ENCODE measurements around the gene MOSPD3.

MOSPD3 gene

DNA sequence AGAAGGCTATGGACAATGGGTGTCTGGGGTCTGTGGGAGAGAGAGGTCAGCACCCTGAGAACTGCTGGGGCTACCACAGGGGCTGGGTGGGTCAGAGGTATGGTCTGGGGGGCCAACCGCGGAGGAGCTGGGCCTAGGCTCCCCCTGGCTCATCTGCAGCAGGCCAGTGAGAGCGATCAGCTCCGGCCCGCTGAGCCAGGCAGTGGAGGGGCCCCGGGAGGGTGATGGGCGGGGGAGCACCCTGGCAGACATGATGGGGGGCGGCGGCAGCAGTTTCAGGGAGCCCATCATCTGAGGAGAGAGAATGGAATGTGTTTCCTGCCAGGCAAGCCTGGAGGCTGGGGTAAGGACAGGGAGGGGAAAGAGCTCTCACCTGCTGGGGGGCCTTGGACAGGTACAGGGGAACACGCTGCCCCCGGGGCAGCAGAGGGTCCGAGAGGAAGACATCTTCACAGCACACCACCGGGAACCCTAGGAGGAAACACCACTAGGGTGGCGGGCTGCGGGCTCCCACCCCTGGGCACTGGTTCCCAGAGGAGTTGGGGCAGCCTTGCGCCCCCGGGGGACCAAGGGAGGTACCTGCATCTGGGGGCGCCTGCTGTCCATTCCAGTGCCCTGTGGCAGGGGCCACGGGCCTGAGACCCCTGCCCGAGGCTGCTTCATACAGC, 39.9 kb upstream of the MOSPD3 start:
- DNase-seq (ENCODE audit: low spot score), result no peak
- H3K27me3 Mint-ChIP-seq (ENCODE audit: low read depth), result peaks cover 4% of the 10 kb centered on the region
- no peak overlapping the region for H3K4me3 Mint-ChIP-seq
- H3K27ac Mint-ChIP-seq, result no peak overlapping the region
- H3K36me3 Mint-ChIP-seq (ENCODE audit: low read depth), result peaks cover 21% of the 10 kb centered on the region
- no peaks in the 10 kb centered on the region for H3K9me3 Mint-ChIP-seq
- peaks cover 10% of the 10 kb centered on the region for H3K4me1 Mint-ChIP-seq (ENCODE audit: low read depth)

DNA sequence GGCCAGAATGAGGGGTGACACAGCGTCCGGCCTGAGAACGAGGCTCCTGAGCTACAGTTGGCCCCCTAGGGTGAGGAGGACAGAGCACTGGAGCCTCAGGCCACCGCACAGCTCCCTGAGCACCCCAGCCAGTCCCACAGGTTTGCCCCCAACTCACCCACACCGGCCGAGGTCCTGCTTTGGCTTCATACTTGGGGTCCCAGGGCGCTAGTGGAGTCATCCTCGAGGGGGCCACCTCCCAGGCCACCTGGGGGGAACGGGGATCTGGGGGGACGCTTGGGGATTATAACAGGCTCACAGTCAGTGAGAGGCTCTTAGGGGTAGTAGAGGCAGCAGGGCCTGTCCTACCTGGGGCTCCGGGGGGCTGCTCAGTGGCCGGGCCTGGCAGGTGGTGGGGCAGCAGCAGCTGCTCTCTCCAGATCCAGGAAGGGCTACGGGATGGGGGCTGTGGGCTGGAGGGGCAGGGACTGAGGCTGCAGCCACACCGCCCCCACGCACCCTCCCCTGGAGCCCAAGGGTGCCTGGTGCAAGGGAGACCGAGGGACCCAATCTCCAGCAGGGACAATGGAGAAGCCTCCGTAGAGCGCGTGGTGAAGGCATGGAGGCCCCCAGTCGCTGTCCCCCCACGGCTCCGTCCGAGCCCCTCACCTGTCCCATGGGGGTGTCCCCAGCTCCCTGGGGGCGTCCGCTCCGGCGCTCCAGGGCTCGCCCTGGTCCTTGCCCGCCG, 39.2 kb upstream of the MOSPD3 start:
- Mint-ChIP-seq H3K9me3 (no peaks in the 10 kb centered on the region), H3K27me3 (ENCODE audit: low read depth) (peaks cover 4% of the 10 kb centered on the region), H3K27ac (no peak overlapping the region), H3K4me3 (no peak overlapping the region), H3K36me3 (ENCODE audit: low read depth) (peaks cover 27% of the 10 kb centered on the region), H3K4me1 (ENCODE audit: low read depth) (peaks cover 10% of the 10 kb centered on the region)
- DNase-seq (ENCODE audit: low spot score), result no peak

DNA sequence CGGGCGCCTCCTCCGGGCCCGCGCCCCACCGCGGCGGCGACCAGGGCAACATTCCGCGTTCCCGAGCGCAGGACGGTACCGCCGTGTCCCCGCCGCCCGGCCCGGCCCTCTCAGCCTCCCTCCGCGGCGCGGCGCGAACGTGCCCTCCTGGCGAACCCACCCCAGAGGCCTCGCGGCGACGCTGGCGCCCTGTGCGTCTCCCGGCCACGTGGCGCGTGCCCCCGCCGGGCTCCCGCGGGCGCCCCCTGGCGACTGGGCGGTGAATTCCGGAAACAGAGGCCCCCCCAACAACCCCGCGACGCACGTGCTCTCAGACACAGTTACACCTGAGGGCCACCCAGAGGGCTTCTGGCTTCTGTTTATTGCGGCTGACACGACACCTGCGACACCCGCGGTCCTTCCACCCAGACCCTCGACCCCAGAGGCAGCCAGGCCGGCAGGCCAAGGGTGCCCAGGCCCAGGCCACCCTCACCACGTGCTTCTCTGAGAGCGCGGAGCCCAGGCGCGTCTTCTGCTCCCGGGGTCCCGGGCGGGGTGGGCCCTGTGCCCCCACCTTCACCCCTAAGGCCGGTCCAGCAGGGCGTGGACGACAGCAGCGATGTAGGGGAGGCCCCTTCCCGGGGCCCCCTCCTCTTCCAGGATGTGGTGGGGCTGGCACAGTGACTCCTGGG, 38.5 kb upstream of the MOSPD3 start, which contains the start of gene SAP25:
SAP25 (minus strand) TSS at position 210 of the 671 bp plus-strand sequence; CDS start at position 52, 158 bp downstream.
- Mint-ChIP-seq H3K27me3 (ENCODE audit: low read depth) (peaks cover 4% of the 10 kb centered on the region), H3K4me3 (no peak within 1 kb of the TSS), H3K4me1 (ENCODE audit: low read depth) (peaks cover 8% of the 10 kb centered on the region), H3K36me3 (ENCODE audit: low read depth) (peaks cover 33% of the 10 kb centered on the region), H3K27ac (no peak within 1 kb of the TSS), H3K9me3 (no peaks in the 10 kb centered on the region)
- DNase-seq (ENCODE audit: low spot score), result no peak

DNA sequence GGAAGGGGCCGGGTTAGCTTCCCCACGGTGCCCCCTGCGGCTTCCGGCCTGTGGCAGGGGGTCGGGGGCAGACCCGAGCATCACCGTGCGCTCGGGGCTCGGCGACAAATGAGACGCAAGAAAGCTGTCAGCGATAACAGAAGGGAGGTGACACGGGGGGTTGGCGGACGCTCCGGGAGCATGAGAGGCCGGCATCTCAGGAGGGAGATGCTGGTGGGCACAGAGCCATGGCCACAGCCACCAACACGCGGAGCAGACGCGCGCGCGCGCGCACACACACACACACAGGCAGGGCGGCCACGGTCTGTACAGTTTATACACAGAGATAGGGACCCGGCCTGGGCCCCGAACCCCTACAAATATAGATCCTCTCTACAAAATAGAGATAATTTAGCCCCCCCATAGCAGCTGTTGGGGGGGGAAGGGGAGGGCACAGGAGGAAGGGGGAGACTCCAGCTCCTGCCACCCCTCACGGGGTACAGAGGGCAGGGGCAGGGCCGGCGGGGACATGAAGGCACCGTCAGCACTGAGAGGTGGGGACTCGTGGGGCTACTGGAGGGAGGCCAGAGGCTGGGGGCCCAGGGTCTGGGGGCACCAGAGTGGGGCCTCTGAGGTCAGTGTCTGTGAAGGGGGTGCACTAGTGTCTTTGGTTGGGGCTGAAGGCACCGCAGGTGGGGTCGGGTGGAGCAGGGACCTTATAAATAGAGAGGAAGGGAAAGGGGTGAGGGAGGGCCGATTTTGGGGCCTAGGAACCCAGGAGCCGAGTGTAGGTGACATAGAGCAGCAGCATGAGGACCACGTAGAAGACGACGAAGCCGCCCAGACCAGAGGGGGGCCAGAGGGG, 37.8 kb upstream of the MOSPD3 start:
- H3K27ac Mint-ChIP-seq, result no peak overlapping the region

DNA sequence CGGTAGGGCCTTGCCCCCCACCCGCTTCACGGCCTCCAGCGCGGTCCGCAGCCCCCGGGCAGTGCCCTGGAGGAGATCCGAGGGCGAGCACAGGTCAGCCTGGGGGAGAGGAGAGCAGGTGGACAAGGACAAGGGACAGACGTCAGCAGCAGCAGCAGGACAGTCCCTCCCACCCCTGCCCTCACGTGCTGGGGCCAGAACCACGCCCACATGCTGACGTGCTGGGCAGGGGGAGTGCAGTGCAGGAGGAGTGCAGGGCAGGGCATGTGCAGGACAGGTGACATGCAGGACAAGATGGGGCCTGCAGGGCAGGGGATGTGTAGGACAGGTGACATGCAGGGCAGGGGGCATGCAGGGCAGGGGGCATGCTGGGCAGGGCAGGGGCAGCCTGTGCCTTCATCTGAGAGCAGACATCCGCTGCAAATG, 37.1 kb upstream of the MOSPD3 start:
- H3K27me3 Mint-ChIP-seq (ENCODE audit: low read depth), result no peaks in the 10 kb centered on the region
- DNase-seq (ENCODE audit: low spot score), result no peak
- H3K9me3 Mint-ChIP-seq, result no peaks in the 10 kb centered on the region
- H3K27ac Mint-ChIP-seq, result no peak overlapping the region
- peaks cover 37% of the 10 kb centered on the region for H3K36me3 Mint-ChIP-seq (ENCODE audit: low read depth)
- peaks cover 1% of the 10 kb centered on the region for H3K4me1 Mint-ChIP-seq (ENCODE audit: low read depth)
- H3K4me3 Mint-ChIP-seq, result no peak overlapping the region

More for the DNA sequence above, 37.8 kb upstream of the MOSPD3 start:
- peaks cover 35% of the 10 kb centered on the region for H3K36me3 Mint-ChIP-seq (ENCODE audit: low read depth)
- peaks cover 1% of the 10 kb centered on the region for H3K4me1 Mint-ChIP-seq (ENCODE audit: low read depth)
- H3K9me3 Mint-ChIP-seq, result no peaks in the 10 kb centered on the region
- no peak overlapping the region for H3K4me3 Mint-ChIP-seq
- no peak for DNase-seq (ENCODE audit: low spot score)
- H3K27me3 Mint-ChIP-seq (ENCODE audit: low read depth), result no peaks in the 10 kb centered on the region

DNA sequence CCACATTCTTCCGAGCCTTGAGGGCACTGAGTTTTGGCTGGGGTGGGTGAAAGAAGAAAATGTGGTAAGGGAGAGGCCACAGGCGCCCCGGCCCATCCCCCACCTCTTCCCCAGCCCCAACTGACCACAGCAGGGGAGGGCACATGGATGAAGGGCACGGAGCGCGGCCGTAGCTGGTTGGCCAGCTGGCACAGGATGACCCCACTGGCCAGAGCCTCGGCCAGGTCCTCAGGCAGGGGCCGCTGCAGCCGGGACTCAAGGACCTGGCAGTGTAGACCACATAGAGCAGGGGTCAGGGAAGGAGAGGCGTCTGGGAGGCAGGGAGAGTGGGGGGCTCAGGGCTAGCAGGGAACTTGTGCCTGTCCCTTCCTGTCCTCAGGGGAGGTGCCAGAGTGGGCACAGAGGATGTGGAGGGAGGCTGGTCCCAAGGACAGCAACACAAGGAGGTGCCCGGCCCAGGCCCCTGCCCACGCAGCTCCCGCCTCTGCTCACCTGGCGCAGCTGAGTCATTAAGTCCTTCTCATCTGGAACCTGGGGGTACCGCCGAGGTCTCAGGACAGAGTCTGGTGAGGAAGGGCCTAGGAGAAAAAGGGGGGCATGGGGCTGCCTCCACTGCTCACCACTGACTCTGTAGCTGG, 36.5 kb upstream of the MOSPD3 start:
- no peak for DNase-seq (ENCODE audit: low spot score)
- Mint-ChIP-seq H3K36me3 (ENCODE audit: low read depth) (peaks cover 37% of the 10 kb centered on the region), H3K4me1 (ENCODE audit: low read depth) (peaks cover 1% of the 10 kb centered on the region), H3K9me3 (no peaks in the 10 kb centered on the region), H3K27me3 (ENCODE audit: low read depth) (no peaks in the 10 kb centered on the region), H3K4me3 (no peak overlapping the region), H3K27ac (no peak overlapping the region)

DNA sequence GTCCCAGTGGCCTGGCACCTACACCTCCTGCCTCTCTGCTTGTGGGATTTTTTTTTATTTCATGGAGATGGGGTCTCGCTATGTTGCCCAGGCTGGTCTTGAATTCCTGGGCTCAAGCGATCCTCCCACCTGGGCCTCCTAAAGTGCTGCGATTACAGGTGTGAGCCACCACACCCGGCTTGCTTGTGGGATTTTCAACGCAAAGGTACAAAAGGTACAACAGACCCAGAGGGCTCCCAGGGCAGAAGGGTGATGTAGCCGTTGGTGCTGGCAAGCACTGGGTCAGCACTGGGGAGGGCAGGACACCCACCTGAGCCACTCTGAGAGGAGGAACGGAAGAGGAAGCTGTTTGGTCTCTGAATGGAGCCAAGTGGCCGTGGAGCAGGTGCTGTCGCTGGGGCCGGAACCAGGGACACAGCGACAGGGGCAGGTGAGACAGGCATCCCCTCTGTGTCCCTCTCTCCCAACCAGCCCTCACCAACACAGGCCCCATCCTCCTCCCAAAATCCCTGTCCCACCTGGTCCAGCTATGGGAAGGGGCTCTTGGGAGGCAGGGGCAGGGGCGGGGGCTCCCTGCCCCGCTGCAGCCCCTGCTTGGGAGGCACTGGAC, 35.9 kb upstream of the MOSPD3 start:
- Mint-ChIP-seq H3K9me3 (no peaks in the 10 kb centered on the region), H3K4me1 (ENCODE audit: low read depth) (peaks cover 1% of the 10 kb centered on the region), H3K36me3 (ENCODE audit: low read depth) (peaks cover 37% of the 10 kb centered on the region), H3K27ac (no peak overlapping the region), H3K27me3 (ENCODE audit: low read depth) (no peaks in the 10 kb centered on the region), H3K4me3 (no peak overlapping the region)
- DNase-seq (ENCODE audit: low spot score), result no peak

DNA sequence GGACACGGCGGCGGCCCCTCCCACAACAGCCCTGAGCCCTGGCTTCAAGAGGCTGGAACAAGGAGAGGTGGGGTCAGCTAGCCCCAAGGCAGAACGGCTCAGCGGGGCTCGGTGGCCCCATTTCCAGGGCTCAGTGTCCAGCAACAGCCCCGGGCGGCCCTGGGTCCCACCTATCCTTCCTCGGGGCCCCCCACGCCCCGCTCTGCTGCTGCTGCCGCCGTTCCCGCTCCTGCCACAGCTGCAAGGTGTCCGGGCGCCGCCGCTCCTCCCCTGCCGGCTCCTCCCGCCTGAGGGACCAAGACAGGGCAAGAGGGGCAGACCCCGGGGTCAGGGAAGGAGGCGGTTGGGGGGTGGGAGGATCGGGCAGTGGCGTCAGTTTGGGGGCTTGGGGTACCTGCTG, 35.2 kb upstream of the MOSPD3 start:
- H3K27ac Mint-ChIP-seq, result no peak overlapping the region

DNA sequence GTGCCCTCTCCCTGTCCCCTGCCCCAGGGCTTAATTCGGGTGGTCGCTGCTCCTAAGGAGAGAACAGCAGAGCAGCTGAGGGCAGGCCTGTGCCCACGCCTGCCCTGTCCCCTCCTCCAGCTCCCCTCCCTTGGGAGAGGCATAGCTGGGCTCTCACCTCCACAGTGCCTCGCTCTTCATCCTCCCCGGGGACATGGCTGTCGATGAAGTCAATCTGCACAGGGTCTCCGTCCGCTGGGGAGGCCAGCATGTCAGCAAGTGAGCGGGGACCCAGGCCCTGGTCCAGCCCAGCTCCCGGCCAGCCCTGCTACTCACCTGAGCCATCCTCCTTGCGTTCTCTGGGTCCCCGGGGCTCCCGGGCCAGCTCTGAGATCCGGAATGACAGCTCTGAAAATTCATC, 34.8 kb upstream of the MOSPD3 start:
- Mint-ChIP-seq H3K27ac (no peak overlapping the region), H3K4me1 (ENCODE audit: low read depth) (peaks cover 2% of the 10 kb centered on the region), H3K9me3 (no peaks in the 10 kb centered on the region), H3K4me3 (no peak overlapping the region), H3K36me3 (ENCODE audit: low read depth) (peaks cover 40% of the 10 kb centered on the region), H3K27me3 (ENCODE audit: low read depth) (no peaks in the 10 kb centered on the region)
- DNase-seq (ENCODE audit: low spot score), result no peak

More for the DNA sequence above, 35.2 kb upstream of the MOSPD3 start:
- no peak for DNase-seq (ENCODE audit: low spot score)
- no peaks in the 10 kb centered on the region for H3K4me1 Mint-ChIP-seq (ENCODE audit: low read depth)
- peaks cover 40% of the 10 kb centered on the region for H3K36me3 Mint-ChIP-seq (ENCODE audit: low read depth)
- no peak overlapping the region for H3K4me3 Mint-ChIP-seq
- no peaks in the 10 kb centered on the region for H3K9me3 Mint-ChIP-seq
- H3K27me3 Mint-ChIP-seq (ENCODE audit: low read depth), result no peaks in the 10 kb centered on the region

DNA sequence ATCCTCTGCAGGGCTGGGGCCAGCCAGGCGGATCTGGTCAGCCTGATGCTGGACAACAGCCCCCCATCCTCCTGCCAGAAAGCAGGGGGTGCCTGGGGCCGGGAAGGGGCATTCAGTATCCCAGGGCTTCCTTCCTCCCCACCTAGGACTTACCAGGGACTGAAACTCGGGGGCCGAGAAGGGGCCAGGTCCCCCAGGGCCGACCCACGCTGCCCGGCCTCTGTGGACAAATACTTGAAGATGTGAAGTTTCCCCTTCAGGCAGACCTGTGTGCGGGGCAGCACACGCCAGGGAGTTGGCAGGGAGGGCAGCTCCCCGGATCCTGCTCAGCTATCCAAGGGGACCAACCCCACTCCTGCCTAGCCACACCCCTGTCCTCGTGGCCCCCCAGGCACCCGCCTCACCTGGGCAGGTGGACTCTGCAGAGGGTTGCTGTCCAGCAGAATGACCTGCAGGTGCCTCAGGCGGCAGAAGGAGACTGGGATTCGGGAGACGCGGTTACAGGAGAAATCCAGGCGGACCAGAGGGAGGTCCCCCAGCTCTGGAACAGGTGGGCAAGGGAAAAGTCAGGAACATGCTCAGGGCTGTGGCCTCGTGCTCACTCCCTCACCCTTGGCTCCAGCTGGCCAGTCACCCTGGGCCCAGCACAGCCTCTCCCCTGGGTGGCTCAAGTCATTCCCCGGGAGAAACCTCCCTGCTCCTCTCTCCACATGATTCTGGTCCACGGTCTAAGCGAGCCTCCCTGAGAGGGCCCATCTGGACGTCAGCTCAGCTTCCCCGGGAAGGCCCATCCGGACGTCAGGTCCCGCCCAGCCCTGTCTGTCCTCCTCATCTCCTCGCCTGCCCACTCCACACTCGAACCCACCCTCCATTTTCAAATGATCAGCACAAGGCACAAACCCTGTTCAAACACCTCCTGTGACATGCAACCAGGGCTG, 33.8 kb upstream of the MOSPD3 start:
- H3K27me3 Mint-ChIP-seq (ENCODE audit: low read depth), result no peaks in the 10 kb centered on the region
- no peak for DNase-seq (ENCODE audit: low spot score)
- H3K4me1 Mint-ChIP-seq (ENCODE audit: low read depth), result peaks cover 4% of the 10 kb centered on the region
- no peak overlapping the region for H3K4me3 Mint-ChIP-seq
- H3K9me3 Mint-ChIP-seq, result no peaks in the 10 kb centered on the region
- H3K27ac Mint-ChIP-seq, result no peak overlapping the region
- H3K36me3 Mint-ChIP-seq (ENCODE audit: low read depth), result peaks cover 42% of the 10 kb centered on the region

DNA sequence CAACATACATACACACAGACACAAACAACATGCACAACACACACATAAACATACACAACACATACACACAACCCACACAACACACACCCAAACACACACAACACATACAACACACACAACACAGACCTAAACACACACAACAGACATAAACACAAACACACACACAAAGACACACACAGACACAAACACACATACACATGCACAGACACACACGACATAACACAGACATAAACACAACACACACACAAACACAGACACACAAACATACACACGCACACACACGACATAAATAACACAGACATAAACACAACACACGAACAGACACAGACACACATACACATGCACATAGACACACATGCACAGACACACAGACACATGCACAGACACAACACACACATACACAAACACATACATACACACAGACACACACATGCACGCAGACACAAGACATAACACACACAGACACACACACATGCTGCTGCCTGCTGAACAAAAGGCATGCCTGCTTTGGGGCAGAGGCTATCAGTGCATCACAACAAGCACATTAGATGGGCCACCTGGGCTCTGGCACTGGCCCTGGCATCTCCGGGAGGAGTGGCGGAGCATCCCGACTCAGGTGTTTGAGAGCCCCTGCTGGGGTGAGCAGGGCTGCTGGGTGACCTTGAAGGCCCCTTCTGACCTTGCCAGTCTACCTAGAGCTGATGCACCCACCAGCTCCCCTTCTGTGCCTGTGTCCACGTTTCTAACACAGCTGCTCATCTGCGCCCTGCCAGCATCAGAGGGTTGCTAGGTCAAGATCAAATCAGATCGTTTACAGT, 31.7 kb upstream of the MOSPD3 start:
- no peaks in the 10 kb centered on the region for H3K27me3 Mint-ChIP-seq (ENCODE audit: low read depth)
- peaks cover 41% of the 10 kb centered on the region for H3K36me3 Mint-ChIP-seq (ENCODE audit: low read depth)
- H3K4me1 Mint-ChIP-seq (ENCODE audit: low read depth), result peaks cover 13% of the 10 kb centered on the region
- DNase-seq (ENCODE audit: low spot score), result no peak
- H3K27ac Mint-ChIP-seq, result no peak overlapping the region
- no peaks in the 10 kb centered on the region for H3K9me3 Mint-ChIP-seq
- no peak overlapping the region for H3K4me3 Mint-ChIP-seq

All from T-helper 2 cell treated with Interferon-gamma antibody and Interleukin-4, amounts not matched to agents 5 μg/mL and 100 μg/mL, for 36 hours (primary cell).